ENCODE results near the gene CLTB. TPM values are rescaled to one million over a fixed set of nuclear protein-coding genes. Genes with fewer than 3 reads are reported as not detected.

CLTB gene
- total and polyA plus RNA-seq, 2 of the 13 experiments (the other 11 are each of a cell fraction or from before 2014, with no cell fraction given) = 23.3 to 33.8 TPM

GRCh38 chr5:176388444-176389134, 27.8 kb downstream of the CLTB start, which contains the start of the genes HIGD2A and NOP16 (continued):
- TF ChIP-seq HNF1A (IDR thresholded peaks at IDR 0.05; ENCODE audit: low read depth) = no peak
- TF ChIP-seq HNF1A (CRISPR knock-in tag; IDR thresholded peaks at IDR 0.05; ENCODE audit: borderline replicate concordance) = peak; percentile 82
- TF ChIP-seq LBX2 (CRISPR knock-in tag; IDR thresholded peaks at IDR 0.05; ENCODE audit: borderline replicate concordance) = no peak
- peak; percentile 81; the same call in 1 of the 2 replicates for TF ChIP-seq ZNF878 (CRISPR knock-in tag; IDR thresholded peaks at IDR 0.05)
- TF ChIP-seq ZNF468 (CRISPR knock-in tag; IDR thresholded peaks at IDR 0.05) = no peak
- TF ChIP-seq GATAD1 (CRISPR knock-in tag; IDR thresholded peaks at IDR 0.05) = peak; percentile 96
- no peak for TF ChIP-seq NFYB (CRISPR knock-in tag; IDR thresholded peaks at IDR 0.05)
- peak; percentile 80; the same call in 1 of the 2 replicates for TF ChIP-seq MYPOP (CRISPR knock-in tag; IDR thresholded peaks at IDR 0.05)
- peak; percentile 33; the same call in 1 of the 2 replicates for TF ChIP-seq SAFB2 (CRISPR knock-in tag; IDR thresholded peaks at IDR 0.05; ENCODE audit: borderline replicate concordance, low read depth)
- no peak for TF ChIP-seq ZNF260 (CRISPR knock-in tag; IDR thresholded peaks at IDR 0.05; ENCODE audit: borderline replicate concordance, low read depth)
- TF ChIP-seq KIAA2018 (CRISPR knock-in tag; IDR thresholded peaks at IDR 0.05; ENCODE audit: borderline replicate concordance) = no peak
- TF ChIP-seq KDM2A (CRISPR knock-in tag; IDR thresholded peaks at IDR 0.05; ENCODE audit: borderline replicate concordance, low read depth) = peak; percentile 90
- no peak for TF ChIP-seq ZNF446 (CRISPR knock-in tag; IDR thresholded peaks at IDR 0.05)
- peak; percentile 81 for TF ChIP-seq BRCA1 (CRISPR knock-in tag; IDR thresholded peaks at IDR 0.05)
- TF ChIP-seq SYNCRIP (IDR thresholded peaks at IDR 0.05; ENCODE audit: insufficient read depth, low read depth, low read length) = no peak

Measured in HepG2 (cell line).